Left lobe of liver (tissue), 2 donors: ENCODE results near the gene NMT1. TPM values are rescaled to one million over a fixed set of nuclear protein-coding genes. Genes with fewer than 3 reads are reported as not detected.

Experiments
- ATAC-seq: fragments of 200-7000 bp; cut with Tn5 transposase; one replicate; pipeline ENCODE4 v1.9.1; 2020; ENCODE audit warnings: mild to moderate bottlenecking, moderate library complexity
- DNase-seq: peaks from one replicate; pipeline ENCODE4 v3.0.0-alpha.2; 2020; ENCODE audit warnings: low spot score
- total RNA-seq: library from RNA; stranded (reverse); gene quantifications from one replicate; pipeline ENCODE4 v1.2.1, GENCODE V29; 2021
- donor health status: DM: no; HTN: no; CAD: no; lungs with moderate emphysema.
- donor health status: DM: no; HTN: yes; CAD: no.

NMT1 gene
- total RNA-seq, 1 donor from 2014 or later = 77.0 TPM

GRCh38 chr17:45102856-45103255, 41.7 kb downstream of the NMT1 start:
- ATAC-seq (no peak), DNase-seq (no peak)

GRCh38 chr17:45103269-45103795, 42.2 kb downstream of the NMT1 start:
- no peak for DNase-seq

GRCh38 chr17:45104029-45104428, 42.9 kb downstream of the NMT1 start:
- DNase-seq = no peak
- ATAC-seq = no peak

More at GRCh38 chr17:45103269-45103795, 42.2 kb downstream of the NMT1 start:
- ATAC-seq = no peak

- ATAC-seq (no peak), DNase-seq (no peak)
These were observed 43.4 kb downstream of the NMT1 start for GRCh38 chr17:45104497-45104896.

- DNase-seq (no peak), ATAC-seq (no peak)
These were observed 43.9 kb downstream of the NMT1 start for GRCh38 chr17:45104907-45105624.

- no peak for DNase-seq
- ATAC-seq = no peak
These were observed 45.0 kb downstream of the NMT1 start for GRCh38 chr17:45106096-45106495.

GRCh38 chr17:45106582-45106981, 45.5 kb downstream of the NMT1 start:
- no peak for ATAC-seq
- no peak for DNase-seq

GRCh38 chr17:45107293-45108010, 46.3 kb downstream of the NMT1 start:
- no peak for DNase-seq
- ATAC-seq = no peak

GRCh38 chr17:45108051-45108450, 46.9 kb downstream of the NMT1 start:
- ATAC-seq (no peak), DNase-seq (no peak)

- ATAC-seq (peak; percentile 48), DNase-seq (no peak)
These were observed 47.7 kb downstream of the NMT1 start for GRCh38 chr17:45108595-45109521.

GRCh38 chr17:45110676-45111611, 49.8 kb downstream of the NMT1 start:
- DNase-seq (no peak), ATAC-seq (peak; percentile 23)

- ATAC-seq (no peak), DNase-seq (no peak)
These were observed 50.7 kb downstream of the NMT1 start for GRCh38 chr17:45111850-45112249.

GRCh38 chr17:45112559-45113423, 51.7 kb downstream of the NMT1 start:
- ATAC-seq = no peak
- no peak for DNase-seq

- peak; percentile 14 for ATAC-seq
- no peak for DNase-seq
These were observed 52.3 kb downstream of the NMT1 start for GRCh38 chr17:45113424-45113754.

GRCh38 chr17:45114117-45114932, 53.2 kb downstream of the NMT1 start:
- DNase-seq = no peak
- ATAC-seq = no peak

GRCh38 chr17:45115015-45115625, 54.0 kb downstream of the NMT1 start:
- DNase-seq = no peak

GRCh38 chr17:45115871-45116270, 54.8 kb downstream of the NMT1 start:
- DNase-seq (no peak), ATAC-seq (no peak)

More at GRCh38 chr17:45115015-45115625, 54.0 kb downstream of the NMT1 start:
- no peak for ATAC-seq
